Lung (tissue), 12 donors: ENCODE results near the gene MMP1. TPM values are rescaled to one million over a fixed set of nuclear protein-coding genes. Genes with fewer than 3 reads are reported as not detected.

Source experiments
- ATAC-seq: fragments of 200-7000 bp; cut with Tn5 transposase; one replicate; pipeline ENCODE4 v1.9.1; 2020; ENCODE audit warnings: moderate number of reproducible peaks; ENCODE audit not compliant: insufficient read depth, low FRiP score
- DNase-seq, 3 donors: peaks; one replicate each; pipeline ENCODE4 v3.0.0-alpha.2; 2013 to 2017
- H3K27ac ChIP-seq, 2 donors: one replicate each; pipeline ENCODE4 v1.5.1; 2013; ENCODE audit warnings: mild to moderate bottlenecking in 2 of 2, moderate library complexity in 2 of 2, control low read depth in 1 of 2, inconsistent platforms in 1 of 2, low read depth in 1 of 2, low read length in 1 of 2
- H3K27me3 ChIP-seq, 3 donors: one replicate each; pipeline ENCODE4 v1.5.1; 2013; ENCODE audit warnings: low read length in 2 of 3; ENCODE audit not compliant: control insufficient read depth in 3 of 3, insufficient read depth in 3 of 3
- H3K36me3 ChIP-seq, 4 donors: one replicate each; pipeline ENCODE4 v1.5.1; 2013; ENCODE audit warnings: low read length in 4 of 4, mild to moderate bottlenecking in 1 of 4, moderate library complexity in 1 of 4; ENCODE audit not compliant: control insufficient read depth in 4 of 4, insufficient read depth in 4 of 4
- H3K4me1 ChIP-seq, 5 donors: one replicate each; pipeline ENCODE4 v1.5.1; 2013; ENCODE audit warnings: low read length in 5 of 5, mild to moderate bottlenecking in 2 of 5, moderate library complexity in 1 of 5; ENCODE audit not compliant: control insufficient read depth in 5 of 5, insufficient read depth in 5 of 5
- H3K4me3 ChIP-seq: one replicate; pipeline ENCODE4 v1.5.1; 2013; ENCODE audit warnings: mild to moderate bottlenecking, control low read depth, moderate library complexity
- H3K9ac ChIP-seq, 2 donors: one replicate each; pipeline ENCODE4 v1.5.1; 2013; ENCODE audit warnings: low read length in 2 of 2, control low read depth in 1 of 2; ENCODE audit not compliant: insufficient read depth in 1 of 2
- H3K9me3 ChIP-seq, 4 donors: one replicate each; pipeline ENCODE4 v1.5.1; 2013; ENCODE audit warnings: low read length in 3 of 4, mild to moderate bottlenecking in 1 of 4, moderate library complexity in 1 of 4; ENCODE audit not compliant: control insufficient read depth in 4 of 4, insufficient read depth in 3 of 4
- CTCF ChIP-seq: IDR thresholded peaks from 2 replicates; pipeline ENCODE4 v1.5.1; 2012; ENCODE audit warnings: mild to moderate bottlenecking; ENCODE audit errors: control extremely low read depth, extremely low read depth
- WGBS, 2 donors: extraction: QIAGEN DNeasy Blood & Tissue Kit; methylation state at CpG; one replicate each; pipeline ENCODE4 v1.1.7; 2013; 5-methylcytosine and 5-hydroxymethylcytosine counted together
- polyA plus RNA-seq, 2 donors: library from polyadenylated mRNA; stranded (reverse); fragments of 200-250 nt; gene quantifications; one replicate each; pipeline ENCODE4 v1.2.1, GENCODE V29; 2013
- total RNA-seq, 2 donors: library from RNA; depleted of rRNA in 1 of 2; stranded (reverse); fragments of >200 nt in 1 of 2; gene quantifications; one replicate each; pipeline ENCODE4 v1.2.1, GENCODE V29; 2014 to 2021
- donor health status: control.
- donor health status: control.
- donor health status: Bipolar disorder and iron deficiency.
- donor health status: healthy.
- donor health status: DM: yes; HTN: yes; CAD: no.

The MMP1 gene
- total and polyA plus RNA-seq, 4 donors, result 3.1 to 19.9 (median 11.0) TPM

GRCh38 chr11:102762361-102762767 is 35.6 kb downstream of the MMP1 start:
- no peaks in the 10 kb centered on the region for H3K9me3 ChIP-seq
- no peaks in the 10 kb centered on the region for H3K27me3 ChIP-seq
- no peak overlapping the region for H3K9ac ChIP-seq
- ATAC-seq (no peak), DNase-seq (no peak)
- no peak overlapping the region for H3K4me3 ChIP-seq
- H3K36me3 ChIP-seq, result no peaks in the 10 kb centered on the region
- H3K27ac ChIP-seq, result no peak overlapping the region
- TF ChIP-seq CTCF, result no peak
- H3K4me1 ChIP-seq, result peaks cover 0 to 2% (median 0%) of the 10 kb centered on the region in 5 donors
- WGBS, 2 donors, result 57 to 75% methylated on average over 2 of the region's 2 CpGs

GRCh38 chr11:102761646-102762238 is 36.2 kb downstream of the MMP1 start:
- Histone ChIP-seq H3K27ac (no peak overlapping the region), H3K4me3 (no peak overlapping the region), H3K36me3 (no peaks in the 10 kb centered on the region), H3K27me3 (no peaks in the 10 kb centered on the region), H3K4me1 (peaks cover 0 to 2% (median 0%) of the 10 kb centered on the region in 5 donors), H3K9ac (no peak overlapping the region), H3K9me3 (no peaks in the 10 kb centered on the region)
- TF ChIP-seq CTCF, result no peak
- ATAC-seq (no peak), DNase-seq (no peak)
- 77 to 90% methylated on average over 4 of the region's 4 CpGs for WGBS, 2 donors

GRCh38 chr11:102760344-102761035 is 37.5 kb downstream of the MMP1 start:
- Histone ChIP-seq H3K9ac (no peak overlapping the region), H3K4me1 (peaks cover 0 to 2% (median 0%) of the 10 kb centered on the region in 5 donors), H3K9me3 (no peaks in the 10 kb centered on the region), H3K36me3 (no peaks in the 10 kb centered on the region), H3K27ac (no peak overlapping the region), H3K27me3 (no peaks in the 10 kb centered on the region), H3K4me3 (no peak overlapping the region)
- TF ChIP-seq CTCF, result no peak
- DNase-seq, result peak in 2 of 3 donors; percentile 57 to 80
- peak; percentile 55 for ATAC-seq
- WGBS, 2 donors, result 37 to 44% methylated on average over 4 of the region's 4 CpGs
